AG04450 (cell line): ENCODE data around the gene DCAF6. TPM values are rescaled to one million over a fixed set of nuclear protein-coding genes. Genes with fewer than 3 reads are reported as not detected.

Experiments
- CTCF ChIA-PET: fragments of 300-600, 350-600 bp; formaldehyde crosslinking; extraction: SDS; loops from one replicate; lab custom pipeline; 2022; ENCODE audit warnings: antibody characterized with exemption, inconsistent platforms; lab: Charles Lee
- POLR2A ChIA-PET: fragments of 350-600 bp; formaldehyde crosslinking; extraction: SDS; loops from one replicate; lab custom pipeline; 2021; ENCODE audit warnings: antibody characterized with exemption, inconsistent platforms; lab: Yijun Ruan, JAX
- DNase-seq: peaks from one replicate; pipeline ENCODE4 v3.0.0-alpha.2; 2011; ENCODE audit warnings: low read depth, low spot score
- H3K27ac ChIP-seq: one replicate; pipeline ENCODE4 v1.5.1; 2012; ENCODE audit warnings: low read depth, low read length, control low read depth
- H3K27me3 ChIP-seq: one replicate; pipeline ENCODE4 v1.6.0; 2012; ENCODE audit warnings: low read length; ENCODE audit not compliant: control insufficient read depth, insufficient read depth
- H3K4me3 ChIP-seq: 2 replicates; pipeline ENCODE4 v1.5.1; 2011; ENCODE audit warnings: mild to moderate bottlenecking, low read depth, low read length, control low read depth
- H3K9me3 ChIP-seq: 2 replicates; pipeline ENCODE4 v1.5.1; 2012; ENCODE audit warnings: low read length; ENCODE audit not compliant: control insufficient read depth, insufficient read depth
- polyA plus RNA-seq: library from polyadenylated mRNA; depleted of rRNA; stranded (reverse); fragments of >200 nt; gene quantifications from 2 replicates; pipeline ENCODE4 v1.2.3, GENCODE V29; 2011
- TF ChIP-seq, protein P1 (sequence below): IDR thresholded peaks from 2 replicates; pipeline ENCODE4 v1.5.1; 2011; ENCODE audit warnings: low read depth, low read length, control low read depth, inconsistent platforms

DCAF6 gene
- polyA plus RNA-seq, 1 experiment: 137 TPM

DNA sequence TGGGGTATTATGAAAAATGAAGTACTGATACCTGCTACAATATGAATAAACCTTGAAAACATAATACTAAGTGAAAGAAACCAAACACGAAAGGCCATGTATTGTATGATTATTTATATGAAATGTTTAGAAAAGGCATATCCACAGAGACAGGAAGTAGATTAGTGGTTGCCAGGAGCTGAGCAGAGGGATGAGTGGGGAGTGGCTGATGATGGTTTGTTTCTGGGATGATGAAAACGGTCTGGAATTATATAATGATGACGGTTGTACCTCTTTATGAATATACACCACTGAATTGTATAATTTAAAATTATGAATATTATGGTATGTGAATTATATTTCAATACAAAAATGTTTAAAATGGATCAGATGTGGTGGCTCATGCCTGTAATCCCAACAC is 64.2 kb downstream of the DCAF6 start:
- no peak overlapping the region for H3K27ac ChIP-seq
- TF ChIP-seq, protein P1, sequence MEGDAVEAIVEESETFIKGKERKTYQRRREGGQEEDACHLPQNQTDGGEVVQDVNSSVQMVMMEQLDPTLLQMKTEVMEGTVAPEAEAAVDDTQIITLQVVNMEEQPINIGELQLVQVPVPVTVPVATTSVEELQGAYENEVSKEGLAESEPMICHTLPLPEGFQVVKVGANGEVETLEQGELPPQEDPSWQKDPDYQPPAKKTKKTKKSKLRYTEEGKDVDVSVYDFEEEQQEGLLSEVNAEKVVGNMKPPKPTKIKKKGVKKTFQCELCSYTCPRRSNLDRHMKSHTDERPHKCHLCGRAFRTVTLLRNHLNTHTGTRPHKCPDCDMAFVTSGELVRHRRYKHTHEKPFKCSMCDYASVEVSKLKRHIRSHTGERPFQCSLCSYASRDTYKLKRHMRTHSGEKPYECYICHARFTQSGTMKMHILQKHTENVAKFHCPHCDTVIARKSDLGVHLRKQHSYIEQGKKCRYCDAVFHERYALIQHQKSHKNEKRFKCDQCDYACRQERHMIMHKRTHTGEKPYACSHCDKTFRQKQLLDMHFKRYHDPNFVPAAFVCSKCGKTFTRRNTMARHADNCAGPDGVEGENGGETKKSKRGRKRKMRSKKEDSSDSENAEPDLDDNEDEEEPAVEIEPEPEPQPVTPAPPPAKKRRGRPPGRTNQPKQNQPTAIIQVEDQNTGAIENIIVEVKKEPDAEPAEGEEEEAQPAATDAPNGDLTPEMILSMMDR: no peak
- DNase-seq: no peak
- ChIA-PET CTCF (interaction anchor here (1.5 kb wide), 1 partner anchor 82 kb away, joined by 4 read pairs; no protein-coding TSS in a partner anchor), POLR2A (no interaction called here)
- H3K4me3 ChIP-seq: no peak overlapping the region
- H3K9me3 ChIP-seq: no peaks in the 10 kb centered on the region
- H3K27me3 ChIP-seq: no peaks in the 10 kb centered on the region

DNA sequence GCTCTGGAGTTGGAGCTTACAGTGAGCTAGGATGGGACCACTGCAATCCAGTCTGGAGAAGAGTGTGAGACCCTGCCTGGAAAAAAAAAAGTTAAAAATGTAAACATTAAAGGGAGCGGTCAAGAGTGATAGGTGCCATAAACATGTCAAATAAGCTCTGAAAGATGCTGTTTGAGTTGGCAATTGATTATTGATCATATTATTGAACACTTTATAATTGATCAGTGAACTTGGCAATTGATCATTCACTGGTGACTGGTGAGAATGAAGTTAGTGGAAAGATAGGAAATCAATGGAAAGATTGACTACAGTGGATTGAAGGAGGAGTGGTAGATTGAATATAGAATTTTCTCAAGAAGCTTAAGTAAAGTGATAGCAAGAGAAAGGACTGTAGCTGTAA is 64.7 kb downstream of the DCAF6 start:
- Histone ChIP-seq H3K27ac (no peak overlapping the region), H3K9me3 (no peaks in the 10 kb centered on the region), H3K27me3 (no peaks in the 10 kb centered on the region), H3K4me3 (no peak overlapping the region)
- ChIA-PET CTCF (no interaction called here), POLR2A (no interaction called here)
- TF ChIP-seq, protein P1: no peak
- no peak for DNase-seq

DNA sequence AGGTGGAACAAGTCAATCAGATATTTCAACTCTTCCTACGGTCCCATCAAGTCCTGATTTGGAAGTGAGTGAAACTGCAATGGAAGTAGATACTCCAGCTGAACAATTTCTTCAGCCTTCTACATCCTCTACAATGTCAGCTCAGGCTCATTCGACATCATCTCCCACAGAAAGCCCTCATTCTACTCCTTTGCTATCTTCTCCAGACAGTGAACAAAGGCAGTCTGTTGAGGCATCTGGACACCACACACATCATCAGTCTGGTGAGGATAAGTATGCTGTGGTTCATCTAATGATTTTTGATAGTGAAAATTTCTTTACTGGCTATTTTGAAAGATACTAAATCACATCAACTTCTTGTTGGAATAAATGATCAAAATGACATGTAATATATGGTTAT is 68.0 kb downstream of the DCAF6 start:
- ChIA-PET POLR2A (no interaction called here), CTCF (no interaction called here)
- H3K27ac ChIP-seq: no peak overlapping the region
- H3K4me3 ChIP-seq: no peak overlapping the region
- no peaks in the 10 kb centered on the region for H3K9me3 ChIP-seq
- no peak for DNase-seq
- no peaks in the 10 kb centered on the region for H3K27me3 ChIP-seq
- TF ChIP-seq, protein P1: no peak

DNA sequence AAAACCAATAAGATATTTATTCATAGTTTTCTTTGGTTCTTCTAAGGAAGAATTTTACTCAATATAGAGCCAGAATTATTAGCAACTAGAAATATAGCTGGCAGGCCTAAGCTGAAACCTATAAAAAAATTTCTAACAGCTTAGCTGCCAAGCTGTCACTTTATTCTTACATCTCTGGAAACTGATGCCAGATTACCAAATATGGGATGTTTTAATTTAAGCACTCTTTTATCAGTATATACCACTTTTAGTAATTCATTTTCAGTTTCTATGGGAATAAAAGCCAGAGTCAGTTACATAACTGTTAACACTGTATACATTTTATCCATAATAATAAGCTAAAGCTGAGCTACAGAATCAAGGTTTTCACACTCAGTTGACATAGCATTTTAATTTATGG is 69.0 kb downstream of the DCAF6 start:
- Histone ChIP-seq H3K27me3 (no peaks in the 10 kb centered on the region), H3K9me3 (no peaks in the 10 kb centered on the region), H3K27ac (no peak overlapping the region), H3K4me3 (no peak overlapping the region)
- POLR2A ChIA-PET: interaction anchor here (0.8 kb wide), 1 partner anchor 213 kb away, joined by 4 read pairs; no protein-coding TSS in a partner anchor
- DNase-seq: no peak
- CTCF ChIA-PET: interaction anchor here (1.0 kb wide), 1 partner anchor 140 kb away, joined by 3 read pairs; no protein-coding TSS in a partner anchor
- TF ChIP-seq, protein P1: no peak

DNA sequence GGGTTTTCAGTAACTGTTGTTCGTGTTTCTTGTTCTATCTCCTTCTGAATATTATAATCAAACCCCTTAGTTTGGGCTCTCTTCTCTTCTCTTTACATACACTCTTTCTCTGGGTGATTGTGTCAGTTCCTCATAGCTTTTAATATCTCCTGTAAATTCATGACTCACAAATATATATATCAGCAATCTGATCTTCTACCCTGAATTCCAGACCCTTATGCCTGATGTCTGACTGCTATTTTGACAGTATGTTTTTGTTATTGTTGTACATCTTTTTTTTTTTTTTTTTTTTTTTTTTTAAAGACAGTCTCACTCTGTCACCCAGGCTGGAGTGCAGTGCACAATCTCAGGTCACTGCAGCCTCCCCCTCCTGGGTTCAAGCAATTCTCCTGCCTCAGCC is 71.2 kb downstream of the DCAF6 start:
- H3K27me3 ChIP-seq: no peaks in the 10 kb centered on the region
- CTCF ChIA-PET: interaction anchor here (0.6 kb wide), 1 partner anchor 138 kb away, joined by 3 read pairs; no protein-coding TSS in a partner anchor
- H3K9me3 ChIP-seq: no peaks in the 10 kb centered on the region
- H3K27ac ChIP-seq: no peak overlapping the region
- H3K4me3 ChIP-seq: no peak overlapping the region
- POLR2A ChIA-PET: no interaction called here
- TF ChIP-seq, protein P1: no peak
- no peak for DNase-seq
